HepG2 (cell line): ENCODE data around the gene CHKB. TPM values are rescaled to one million over a fixed set of nuclear protein-coding genes. Genes with fewer than 3 reads are reported as not detected.

Experiments
- AKAP8 ChIP-seq: sonication (generic); formaldehyde crosslinking; IDR thresholded peaks from 2 replicates; pipeline ENCODE4 v1.5.1; 2020; ENCODE audit warnings: mild to moderate bottlenecking, missing genetic modification reagents
- CREB1 ChIP-seq, 2 experiments: fragments of 450-650 bp in 1 of 2; IDR thresholded peaks; 2 replicates each; pipeline ENCODE4 v1.6.1; 2016 to 2017; ENCODE audit warnings: control low read depth in 1 of 2, mild to moderate bottlenecking in 1 of 2, missing compliant biosample characterization in 1 of 2, missing genetic modification characterization in 1 of 2
- EED ChIP-seq: sonication (generic); formaldehyde crosslinking; IDR thresholded peaks from 2 replicates; pipeline ENCODE4 v1.5.0; 2020; ENCODE audit warnings: mild to moderate bottlenecking, missing genetic modification reagents
- KDM2A ChIP-seq: sonication (generic); formaldehyde crosslinking; IDR thresholded peaks from 2 replicates; pipeline ENCODE4 v1.4.0; 2020; ENCODE audit warnings: low read depth, missing genetic modification reagents, borderline replicate concordance
- MXI1 ChIP-seq: IDR thresholded peaks from 3 replicates; pipeline ENCODE4 v1.6.1; 2012; ENCODE audit warnings: low read depth, low read length, inconsistent platforms, borderline replicate concordance
- PHF5A ChIP-seq: IDR thresholded peaks from one replicate; pipeline ENCODE4 v1.6.1; 2018; ENCODE audit warnings: low read depth, missing genetic modification reagents; ENCODE audit not compliant: unreplicated experiment
- RNF2 ChIP-seq: fragments of 450-650 bp; conservative IDR thresholded peaks from 2 replicates; pipeline ENCODE4 v1.6.1; 2016; ENCODE audit warnings: low read depth
- TEAD3 ChIP-seq: optimal IDR thresholded peaks from 2 replicates; pipeline ENCODE3; 2016; ENCODE audit warnings: borderline replicate concordance
- YY1 ChIP-seq: IDR thresholded peaks from 2 replicates; pipeline ENCODE4 v1.6.1; 2011; ENCODE audit warnings: low read length, low read depth, moderate library complexity, mild to moderate bottlenecking; ENCODE audit not compliant: insufficient read depth, insufficient replicate concordance
- ZMYM3 ChIP-seq: sonication (generic); formaldehyde crosslinking; IDR thresholded peaks from 2 replicates; pipeline ENCODE4 v1.5.1; 2020; ENCODE audit warnings: mild to moderate bottlenecking, missing genetic modification reagents
- polyA plus RNA-seq, 8 experiments: library from polyadenylated mRNA; depleted of rRNA in 3 of 8; stranded (reverse) in 7 of 8; unstranded in 1 of 8; fragments of >200 nt; fragmentation: Illumina TruSeq in 4 of 8; extraction: Trizol in 4 of 8; gene quantifications; 2 replicates each; pipeline versions ENCODE4 v1.2.1 to v1.2.3, GENCODE V29; 2011 to 2016; ENCODE audit warnings: low read depth in 4 of 8, missing spikeins in 1 of 8, mixed read lengths in 1 of 8; ENCODE audit not compliant: insufficient read depth in 1 of 8
- total RNA-seq, 5 experiments: library from RNA; depleted of rRNA; stranded (reverse); fragments of >200 nt; fragmentation: Illumina TruSeq; extraction: Trizol; gene quantifications; 2 replicates each; pipeline ENCODE4 v1.2.3, GENCODE V29; 2016; ENCODE audit warnings: low read depth in 1 of 5
- TF ChIP-seq, protein P1 (sequence below), 2 experiments: sonication (generic) in 1 of 2; formaldehyde crosslinking in 1 of 2; IDR thresholded peaks; 2 replicates each; pipeline versions ENCODE4 v1.4.0 to v1.6.1; 2018 to 2020; ENCODE audit warnings: missing genetic modification reagents in 2 of 2, borderline replicate concordance in 1 of 2, low read depth in 1 of 2, mild to moderate bottlenecking in 1 of 2, missing biosample characterization in 1 of 2
- TF ChIP-seq, protein P2 (sequence below): IDR thresholded peaks from 2 replicates; pipeline ENCODE4 v1.4.0; 2020; ENCODE audit warnings: mild to moderate bottlenecking, missing genetic modification reagents
- TF ChIP-seq, protein P3 (sequence below): IDR thresholded peaks from 2 replicates; pipeline ENCODE4 v1.6.1; 2012; ENCODE audit warnings: low read depth, low read length, improper control_type of control experiment
- TF ChIP-seq, protein P4 (sequence below): sonication (generic); formaldehyde crosslinking; IDR thresholded peaks from 2 replicates; pipeline ENCODE4 v1.8.0; 2022; ENCODE audit warnings: mild to moderate bottlenecking, missing genetic modification reagents, moderate library complexity
- TF ChIP-seq, protein P5 (sequence below), 2 experiments: sonication (generic) in 1 of 2; formaldehyde crosslinking in 1 of 2; IDR thresholded peaks; 2 replicates each; pipeline versions ENCODE4 v1.4.0 to v1.6.1; 2016 to 2020; ENCODE audit warnings: borderline replicate concordance in 1 of 2, low read depth in 1 of 2, mild to moderate bottlenecking in 1 of 2, missing genetic modification reagents in 1 of 2

CHKB gene
- total and polyA plus RNA-seq, 2 of the 13 experiments (the other 11 are each of a cell fraction or from before 2014, with no cell fraction given) = 24.5 to 42.7 TPM

- TF ChIP-seq TEAD3 (CRISPR knock-in tag) = peak; percentile 36
- peak; percentile 80 for TF ChIP-seq CREB1 (IDR thresholded peaks at IDR 0.05)
- peak; percentile 41; the same call in 1 of the 2 replicates for TF ChIP-seq CREB1 (CRISPR knock-in tag; IDR thresholded peaks at IDR 0.05)
- no peak for TF ChIP-seq ZMYM3 (CRISPR knock-in tag)
- TF ChIP-seq, protein P1, sequence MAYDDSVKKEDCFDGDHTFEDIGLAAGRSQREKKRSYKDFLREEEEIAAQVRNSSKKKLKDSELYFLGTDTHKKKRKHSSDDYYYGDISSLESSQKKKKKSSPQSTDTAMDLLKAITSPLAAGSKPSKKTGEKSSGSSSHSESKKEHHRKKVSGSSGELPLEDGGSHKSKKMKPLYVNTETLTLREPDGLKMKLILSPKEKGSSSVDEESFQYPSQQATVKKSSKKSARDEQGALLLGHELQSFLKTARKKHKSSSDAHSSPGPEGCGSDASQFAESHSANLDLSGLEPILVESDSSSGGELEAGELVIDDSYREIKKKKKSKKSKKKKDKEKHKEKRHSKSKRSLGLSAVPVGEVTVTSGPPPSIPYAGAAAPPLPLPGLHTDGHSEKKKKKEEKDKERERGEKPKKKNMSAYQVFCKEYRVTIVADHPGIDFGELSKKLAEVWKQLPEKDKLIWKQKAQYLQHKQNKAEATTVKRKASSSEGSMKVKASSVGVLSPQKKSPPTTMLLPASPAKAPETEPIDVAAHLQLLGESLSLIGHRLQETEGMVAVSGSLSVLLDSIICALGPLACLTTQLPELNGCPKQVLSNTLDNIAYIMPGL (CRISPR knock-in tag; IDR thresholded peaks at IDR 0.05; ENCODE audit: borderline replicate concordance in 1 of 2, low read depth in 1 of 2) = no peak; a peak in 1 of 4 replicates
- 0 out of 2 replicates have a peak, but pooled peaks have one; percentile 36 for TF ChIP-seq RNF2
- no peak for TF ChIP-seq PHF5A (CRISPR knock-in tag)
- peak; percentile 25 for TF ChIP-seq YY1
- peak; percentile 41; the same call in 1 of the 3 replicates for TF ChIP-seq MXI1
- TF ChIP-seq EED (CRISPR knock-in tag) = peak; percentile 10; the same call in 1 of the 2 replicates
- TF ChIP-seq, protein P2, sequence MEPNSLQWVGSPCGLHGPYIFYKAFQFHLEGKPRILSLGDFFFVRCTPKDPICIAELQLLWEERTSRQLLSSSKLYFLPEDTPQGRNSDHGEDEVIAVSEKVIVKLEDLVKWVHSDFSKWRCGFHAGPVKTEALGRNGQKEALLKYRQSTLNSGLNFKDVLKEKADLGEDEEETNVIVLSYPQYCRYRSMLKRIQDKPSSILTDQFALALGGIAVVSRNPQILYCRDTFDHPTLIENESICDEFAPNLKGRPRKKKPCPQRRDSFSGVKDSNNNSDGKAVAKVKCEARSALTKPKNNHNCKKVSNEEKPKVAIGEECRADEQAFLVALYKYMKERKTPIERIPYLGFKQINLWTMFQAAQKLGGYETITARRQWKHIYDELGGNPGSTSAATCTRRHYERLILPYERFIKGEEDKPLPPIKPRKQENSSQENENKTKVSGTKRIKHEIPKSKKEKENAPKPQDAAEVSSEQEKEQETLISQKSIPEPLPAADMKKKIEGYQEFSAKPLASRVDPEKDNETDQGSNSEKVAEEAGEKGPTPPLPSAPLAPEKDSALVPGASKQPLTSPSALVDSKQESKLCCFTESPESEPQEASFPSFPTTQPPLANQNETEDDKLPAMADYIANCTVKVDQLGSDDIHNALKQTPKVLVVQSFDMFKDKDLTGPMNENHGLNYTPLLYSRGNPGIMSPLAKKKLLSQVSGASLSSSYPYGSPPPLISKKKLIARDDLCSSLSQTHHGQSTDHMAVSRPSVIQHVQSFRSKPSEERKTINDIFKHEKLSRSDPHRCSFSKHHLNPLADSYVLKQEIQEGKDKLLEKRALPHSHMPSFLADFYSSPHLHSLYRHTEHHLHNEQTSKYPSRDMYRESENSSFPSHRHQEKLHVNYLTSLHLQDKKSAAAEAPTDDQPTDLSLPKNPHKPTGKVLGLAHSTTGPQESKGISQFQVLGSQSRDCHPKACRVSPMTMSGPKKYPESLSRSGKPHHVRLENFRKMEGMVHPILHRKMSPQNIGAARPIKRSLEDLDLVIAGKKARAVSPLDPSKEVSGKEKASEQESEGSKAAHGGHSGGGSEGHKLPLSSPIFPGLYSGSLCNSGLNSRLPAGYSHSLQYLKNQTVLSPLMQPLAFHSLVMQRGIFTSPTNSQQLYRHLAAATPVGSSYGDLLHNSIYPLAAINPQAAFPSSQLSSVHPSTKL (CRISPR knock-in tag) = no peak
- TF ChIP-seq, protein P3, sequence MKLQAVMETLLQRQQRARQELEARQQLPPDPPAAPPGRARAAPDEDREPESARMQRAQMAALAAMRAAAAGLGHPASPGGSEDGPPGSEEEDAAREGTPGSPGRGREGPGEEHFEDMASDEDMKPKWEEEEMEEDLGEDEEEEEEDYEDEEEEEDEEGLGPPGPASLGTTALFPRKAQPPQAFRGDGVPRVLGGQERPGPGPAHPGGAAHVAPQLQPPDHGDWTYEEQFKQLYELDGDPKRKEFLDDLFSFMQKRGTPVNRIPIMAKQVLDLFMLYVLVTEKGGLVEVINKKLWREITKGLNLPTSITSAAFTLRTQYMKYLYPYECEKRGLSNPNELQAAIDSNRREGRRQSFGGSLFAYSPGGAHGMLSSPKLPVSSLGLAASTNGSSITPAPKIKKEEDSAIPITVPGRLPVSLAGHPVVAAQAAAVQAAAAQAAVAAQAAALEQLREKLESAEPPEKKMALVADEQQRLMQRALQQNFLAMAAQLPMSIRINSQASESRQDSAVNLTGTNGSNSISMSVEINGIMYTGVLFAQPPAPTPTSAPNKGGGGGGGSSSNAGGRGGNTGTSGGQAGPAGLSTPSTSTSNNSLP = no peak
- TF ChIP-seq, protein P4, sequence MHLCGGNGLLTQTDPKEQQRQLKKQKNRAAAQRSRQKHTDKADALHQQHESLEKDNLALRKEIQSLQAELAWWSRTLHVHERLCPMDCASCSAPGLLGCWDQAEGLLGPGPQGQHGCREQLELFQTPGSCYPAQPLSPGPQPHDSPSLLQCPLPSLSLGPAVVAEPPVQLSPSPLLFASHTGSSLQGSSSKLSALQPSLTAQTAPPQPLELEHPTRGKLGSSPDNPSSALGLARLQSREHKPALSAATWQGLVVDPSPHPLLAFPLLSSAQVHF (CRISPR knock-in tag) = no peak
- TF ChIP-seq, protein P5, sequence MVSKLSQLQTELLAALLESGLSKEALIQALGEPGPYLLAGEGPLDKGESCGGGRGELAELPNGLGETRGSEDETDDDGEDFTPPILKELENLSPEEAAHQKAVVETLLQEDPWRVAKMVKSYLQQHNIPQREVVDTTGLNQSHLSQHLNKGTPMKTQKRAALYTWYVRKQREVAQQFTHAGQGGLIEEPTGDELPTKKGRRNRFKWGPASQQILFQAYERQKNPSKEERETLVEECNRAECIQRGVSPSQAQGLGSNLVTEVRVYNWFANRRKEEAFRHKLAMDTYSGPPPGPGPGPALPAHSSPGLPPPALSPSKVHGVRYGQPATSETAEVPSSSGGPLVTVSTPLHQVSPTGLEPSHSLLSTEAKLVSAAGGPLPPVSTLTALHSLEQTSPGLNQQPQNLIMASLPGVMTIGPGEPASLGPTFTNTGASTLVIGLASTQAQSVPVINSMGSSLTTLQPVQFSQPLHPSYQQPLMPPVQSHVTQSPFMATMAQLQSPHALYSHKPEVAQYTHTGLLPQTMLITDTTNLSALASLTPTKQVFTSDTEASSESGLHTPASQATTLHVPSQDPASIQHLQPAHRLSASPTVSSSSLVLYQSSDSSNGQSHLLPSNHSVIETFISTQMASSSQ (IDR thresholded peaks at IDR 0.05; ENCODE audit: low read depth) = no peak
- TF ChIP-seq, protein P5 (CRISPR knock-in tag; IDR thresholded peaks at IDR 0.05; ENCODE audit: borderline replicate concordance) = 0 out of 2 replicates have a peak, but pooled peaks have one; percentile 28
- peak; percentile 52; the same call in 1 of the 2 replicates for TF ChIP-seq AKAP8 (CRISPR knock-in tag)
- TF ChIP-seq KDM2A (CRISPR knock-in tag) = peak; percentile 57
Measured at GRCh38 chr22:50622723-50623327, 40.2 kb upstream of the CHKB start (continued).
